Measurements from ENCODE around the gene NKD1. TPM values are rescaled to one million over a fixed set of nuclear protein-coding genes. Genes with fewer than 3 reads are reported as not detected.

NKD1 gene
- polyA plus RNA-seq, 3 donors = 0.01 TPM; not detected in 2

DNA sequence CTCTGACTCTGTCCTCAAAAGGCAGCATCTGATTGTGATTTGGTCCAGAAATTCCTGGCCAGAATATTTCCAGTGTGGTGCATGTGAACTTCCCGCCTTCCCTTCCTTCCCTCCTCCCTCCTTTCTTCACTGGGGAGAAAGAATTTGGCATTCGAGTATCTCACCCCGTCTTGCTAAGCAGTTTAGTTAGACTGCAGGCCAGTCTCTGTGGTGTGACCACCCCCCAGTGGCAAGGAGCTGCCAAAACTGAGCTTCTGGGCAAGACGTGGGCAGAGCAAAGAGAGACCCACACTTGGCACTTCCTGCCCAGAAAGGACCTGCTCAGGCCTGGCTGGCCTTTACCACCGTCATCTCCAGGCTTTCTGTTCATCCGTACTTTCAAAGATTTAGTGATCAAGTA, 96.5 kb downstream of the NKD1 start:
- WGBS (ENCODE audit: insufficient coverage) = 13% methylated on average over 2 of the region's 6 CpGs
- no peak overlapping the region for H3K27ac ChIP-seq (ENCODE audit: low read depth in 1 of 2, low read length in 2 of 2)
- no peaks in the 10 kb centered on the region for H3K9me3 ChIP-seq (replicated peaks in 1 of 2; ENCODE audit: control insufficient read depth in 1 of 2, insufficient read depth in 1 of 2, low read length in 2 of 2)
- H3K79me2 ChIP-seq (ENCODE audit: insufficient read depth, low read length) = no peaks in the 10 kb centered on the region
- peaks cover 3 to 6% (median 5%) of the 10 kb centered on the region in 3 donors for H3K27me3 Mint-ChIP-seq (ENCODE audit: low read depth in 3 of 3)
- no peaks in the 10 kb centered on the region for H3K36me3 ChIP-seq (replicated peaks in 1 of 2; ENCODE audit: control insufficient read depth in 1 of 2, insufficient read depth in 2 of 2, low read length in 2 of 2)
- H3K27me3 ChIP-seq (ENCODE audit: control insufficient read depth in 2 of 2, insufficient read depth in 2 of 2, low read length in 2 of 2) = no peaks in the 10 kb centered on the region
- intact Hi-C loops (cut with micrococcal nuclease) = no loop called here
- H3K27ac Mint-ChIP-seq = no peak overlapping the region
- TF ChIP-seq, protein P1, sequence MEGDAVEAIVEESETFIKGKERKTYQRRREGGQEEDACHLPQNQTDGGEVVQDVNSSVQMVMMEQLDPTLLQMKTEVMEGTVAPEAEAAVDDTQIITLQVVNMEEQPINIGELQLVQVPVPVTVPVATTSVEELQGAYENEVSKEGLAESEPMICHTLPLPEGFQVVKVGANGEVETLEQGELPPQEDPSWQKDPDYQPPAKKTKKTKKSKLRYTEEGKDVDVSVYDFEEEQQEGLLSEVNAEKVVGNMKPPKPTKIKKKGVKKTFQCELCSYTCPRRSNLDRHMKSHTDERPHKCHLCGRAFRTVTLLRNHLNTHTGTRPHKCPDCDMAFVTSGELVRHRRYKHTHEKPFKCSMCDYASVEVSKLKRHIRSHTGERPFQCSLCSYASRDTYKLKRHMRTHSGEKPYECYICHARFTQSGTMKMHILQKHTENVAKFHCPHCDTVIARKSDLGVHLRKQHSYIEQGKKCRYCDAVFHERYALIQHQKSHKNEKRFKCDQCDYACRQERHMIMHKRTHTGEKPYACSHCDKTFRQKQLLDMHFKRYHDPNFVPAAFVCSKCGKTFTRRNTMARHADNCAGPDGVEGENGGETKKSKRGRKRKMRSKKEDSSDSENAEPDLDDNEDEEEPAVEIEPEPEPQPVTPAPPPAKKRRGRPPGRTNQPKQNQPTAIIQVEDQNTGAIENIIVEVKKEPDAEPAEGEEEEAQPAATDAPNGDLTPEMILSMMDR (IDR thresholded peaks at IDR 0.05) = peak; percentile 19
- H3K36me3 Mint-ChIP-seq = no peaks in the 10 kb centered on the region
- no peak overlapping the region for H3K4me3 Mint-ChIP-seq
- H3K9ac ChIP-seq (ENCODE audit: insufficient read depth, low read length, poor library complexity, severe bottlenecking) = no peak overlapping the region
- H2AFZ ChIP-seq (ENCODE audit: insufficient read depth, low read depth, low read length, poor library complexity, severe bottlenecking) = no peak overlapping the region
- H3K4me3 ChIP-seq (replicated peaks in 1 of 3; ENCODE audit: low read depth in 2 of 3, low read length in 3 of 3) = no peak overlapping the region
- no peaks in the 10 kb centered on the region for H3K4me1 Mint-ChIP-seq
- no peak overlapping the region for H3K4me2 ChIP-seq (replicated peaks; ENCODE audit: extremely low read depth, low read length, poor library complexity, severe bottlenecking)
- no peaks in the 10 kb centered on the region for H4K20me1 ChIP-seq (ENCODE audit: insufficient read depth, low read length)
- H3K9me3 Mint-ChIP-seq = no peaks in the 10 kb centered on the region
- DNase-seq = peak in 1 of 3 donors; percentile 14
- no peaks in the 10 kb centered on the region for H3K4me1 ChIP-seq (ENCODE audit: control insufficient read depth in 1 of 2, insufficient read depth in 2 of 2, low read length in 2 of 2)

DNA sequence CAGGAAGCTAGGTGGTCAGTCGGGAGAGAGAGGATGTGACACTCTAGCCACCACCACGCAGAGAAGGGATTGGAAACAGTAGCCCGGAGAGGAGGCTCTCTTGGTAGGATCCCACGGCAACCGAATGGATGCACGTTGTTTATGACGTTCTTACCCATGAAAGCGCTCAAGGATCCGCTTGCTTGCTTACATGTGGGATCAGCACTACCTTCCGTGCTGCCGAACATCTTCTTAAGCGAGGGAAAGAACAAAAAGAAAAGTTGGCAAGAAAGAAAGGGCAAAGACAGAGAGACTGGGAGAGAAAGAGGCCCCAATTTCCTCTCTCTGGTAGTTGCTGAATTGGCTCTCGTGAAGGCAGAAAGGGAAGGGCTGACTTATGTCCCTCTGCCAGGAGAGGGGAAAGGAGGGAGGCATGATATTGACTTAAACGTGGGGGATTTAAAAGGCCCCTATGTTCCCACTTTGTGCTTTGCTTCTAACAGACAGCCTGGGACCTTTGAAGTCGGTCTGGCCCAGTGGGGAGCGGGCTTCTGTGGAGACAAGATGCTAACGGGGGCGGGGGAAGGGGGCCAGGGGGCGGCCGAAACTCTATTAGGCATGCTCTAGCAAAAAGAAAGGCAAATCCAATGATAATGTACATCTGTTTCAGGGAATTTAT, 97.5 kb downstream of the NKD1 start:
- Histone ChIP-seq H3K9ac (ENCODE audit: insufficient read depth, low read length, poor library complexity, severe bottlenecking) (no peak overlapping the region), H3K9me3 (replicated peaks in 1 of 2; ENCODE audit: control insufficient read depth in 1 of 2, insufficient read depth in 1 of 2, low read length in 2 of 2) (no peaks in the 10 kb centered on the region), H3K4me2 (replicated peaks; ENCODE audit: extremely low read depth, low read length, poor library complexity, severe bottlenecking) (no peak overlapping the region), H4K20me1 (ENCODE audit: insufficient read depth, low read length) (no peaks in the 10 kb centered on the region), H2AFZ (ENCODE audit: insufficient read depth, low read depth, low read length, poor library complexity, severe bottlenecking) (no peak overlapping the region), H3K27me3 (ENCODE audit: control insufficient read depth in 2 of 2, insufficient read depth in 2 of 2, low read length in 2 of 2) (no peaks in the 10 kb centered on the region), H3K79me2 (ENCODE audit: insufficient read depth, low read length) (no peaks in the 10 kb centered on the region), H3K4me1 (ENCODE audit: control insufficient read depth in 1 of 2, insufficient read depth in 2 of 2, low read length in 2 of 2) (no peaks in the 10 kb centered on the region), H3K4me3 (replicated peaks in 1 of 3; ENCODE audit: low read depth in 2 of 3, low read length in 3 of 3) (no peak overlapping the region), H3K27ac (ENCODE audit: low read depth in 1 of 2, low read length in 2 of 2) (no peak overlapping the region), H3K36me3 (replicated peaks in 1 of 2; ENCODE audit: control insufficient read depth in 1 of 2, insufficient read depth in 2 of 2, low read length in 2 of 2) (no peaks in the 10 kb centered on the region)
- peaks cover 3 to 9% (median 5%) of the 10 kb centered on the region in 3 donors for H3K27me3 Mint-ChIP-seq (ENCODE audit: low read depth in 3 of 3)
- WGBS (ENCODE audit: insufficient coverage) = 97% methylated on average over 16 of the region's 20 CpGs
- no peak for DNase-seq
- H3K4me3 Mint-ChIP-seq = no peak overlapping the region
- no peak overlapping the region for H3K27ac Mint-ChIP-seq
- H3K4me1 Mint-ChIP-seq = no peaks in the 10 kb centered on the region
- intact Hi-C loops (cut with micrococcal nuclease) = no loop called here
- H3K36me3 Mint-ChIP-seq = no peaks in the 10 kb centered on the region
- no peaks in the 10 kb centered on the region for H3K9me3 Mint-ChIP-seq
- TF ChIP-seq, protein P1 (IDR thresholded peaks at IDR 0.05) = no peak
